Activated CD4-positive, alpha-beta T cell treated with anti-CD3 and anti-CD28 coated beads, Interleukin-2, amount 50 U/mL, for 4 hours (primary cell): Measurements from ENCODE around the gene NUDT21.
A peak's percentile ranks its signal among the peaks of the same experiment; 100 is the strongest.
"Not testable (repeated sequence)": the region's sequence is repeated elsewhere in the genome, so short reads cannot be mapped to it uniquely, and the experiment has no call there.

Experiments used
- DNase-seq, 2 experiments: peaks; one replicate each; pipeline ENCODE4 v3.0.0-alpha.2; 2020

The NUDT21 gene

DNA sequence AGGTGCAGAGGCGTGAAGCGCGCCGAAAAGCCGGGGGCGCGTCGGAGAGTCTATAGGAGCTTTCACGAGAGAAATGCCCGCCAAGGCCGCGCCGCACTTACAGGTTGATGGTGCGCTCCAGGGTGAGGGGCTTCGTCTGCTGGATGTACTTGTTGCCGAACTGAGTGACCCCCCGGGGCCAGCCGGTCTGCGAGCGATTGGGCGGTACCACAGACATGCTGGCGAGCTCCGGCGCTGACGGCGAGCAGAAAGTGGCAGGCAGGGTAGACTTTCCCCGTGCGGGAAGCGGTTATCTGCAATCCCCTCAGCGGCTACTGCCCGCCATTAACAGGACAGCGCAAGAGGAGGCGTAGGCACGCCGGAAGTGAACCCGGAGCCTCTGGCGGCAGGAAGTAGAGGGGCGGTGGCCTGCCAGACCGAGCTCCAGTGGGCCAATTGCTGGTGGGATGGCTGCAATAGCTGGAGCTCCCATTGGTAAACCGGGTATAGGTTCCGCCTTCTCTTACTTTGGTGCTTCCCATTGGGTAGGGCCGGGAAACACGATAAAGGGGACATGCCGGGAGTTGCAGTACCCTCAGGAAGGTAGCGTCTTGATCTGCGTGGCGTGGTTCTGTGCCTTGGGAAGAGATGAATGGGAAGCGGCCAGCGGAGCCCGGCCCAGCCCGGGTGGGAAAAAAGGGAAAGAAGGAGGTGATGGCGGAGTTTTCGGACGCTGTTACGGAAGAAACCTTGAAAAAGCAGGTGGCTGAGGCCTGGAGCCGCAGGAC is at the start of gene NUDT21, which contains the start of gene OGFOD1:
Gene NUDT21, minus strand, starts transcription at position 347 of the 767 bp plus-strand sequence. Its CDS starts 130 bp downstream, at position 217.
Gene OGFOD1, plus strand, starts transcription at position 569 of the 767 bp plus-strand sequence. Its CDS starts 59 bp downstream, at position 628.
- DNase-seq = peak; percentile 85 to 88

DNA sequence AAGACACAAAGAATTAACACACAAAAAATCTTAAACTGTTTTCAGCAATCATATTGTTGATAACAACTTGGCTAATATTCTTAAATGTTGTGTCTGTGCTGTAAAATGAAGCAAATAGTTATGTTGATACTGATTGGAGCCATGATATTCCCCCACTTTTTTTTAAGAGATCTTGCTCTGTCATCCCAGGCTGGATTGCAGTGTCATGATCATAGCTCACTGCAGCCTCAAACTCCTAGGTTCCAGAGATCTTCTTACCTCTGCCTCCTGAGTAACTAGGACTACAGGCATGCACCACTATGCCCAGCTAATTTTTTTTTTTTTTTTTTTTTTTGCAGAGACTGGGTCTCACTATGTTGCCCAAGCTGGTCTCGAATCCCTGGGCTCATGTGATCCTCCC is 42.7 kb upstream of the NUDT21 start:
- no peak for DNase-seq

DNA sequence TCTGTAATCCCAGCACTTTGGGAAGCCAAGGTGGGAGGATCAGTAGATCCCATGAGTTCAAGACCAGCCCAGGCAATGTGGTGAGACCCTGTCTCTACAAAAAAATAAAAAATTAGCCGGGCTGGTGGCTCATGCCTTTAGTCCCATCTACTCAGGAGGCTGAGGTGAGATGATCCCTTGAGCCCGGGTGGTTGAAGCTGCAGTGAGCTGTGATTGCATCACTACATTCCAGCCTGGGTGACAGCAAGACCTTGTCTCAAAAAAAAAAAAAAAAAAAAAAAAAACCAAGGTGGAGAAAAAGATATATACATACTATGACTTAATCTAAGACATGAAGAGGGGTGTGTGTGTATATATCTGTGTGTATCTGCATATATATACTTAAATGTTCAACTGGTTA is 42.0 kb upstream of the NUDT21 start:
- DNase-seq = no peak

DNA sequence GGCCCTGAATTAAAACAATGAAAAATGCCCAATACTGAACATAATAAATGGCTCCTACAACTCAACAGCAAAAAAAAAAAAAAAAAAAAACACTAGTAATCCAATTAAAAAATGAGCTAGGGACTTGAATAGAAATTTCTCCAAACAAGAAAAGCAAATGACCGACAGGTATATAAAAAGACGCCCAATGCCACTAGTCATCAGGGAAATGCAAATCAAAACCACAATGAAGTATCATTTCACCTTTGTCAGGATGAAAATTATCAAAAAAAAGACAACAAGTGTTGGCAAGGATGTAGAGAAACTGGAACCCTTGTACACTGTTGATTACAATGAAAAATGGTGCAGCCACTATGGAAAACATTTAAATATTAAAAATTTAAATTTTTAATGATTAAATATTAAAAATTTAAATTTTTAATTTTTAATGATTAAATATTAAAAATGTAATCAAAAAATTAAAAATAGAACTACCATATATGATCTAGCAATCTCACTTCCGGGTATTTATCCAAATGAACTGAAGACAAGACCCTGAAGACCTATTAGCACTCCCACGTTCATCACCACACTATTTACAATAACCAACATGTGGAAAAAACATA is 40.6 kb upstream of the NUDT21 start:
- no peak for DNase-seq

DNA sequence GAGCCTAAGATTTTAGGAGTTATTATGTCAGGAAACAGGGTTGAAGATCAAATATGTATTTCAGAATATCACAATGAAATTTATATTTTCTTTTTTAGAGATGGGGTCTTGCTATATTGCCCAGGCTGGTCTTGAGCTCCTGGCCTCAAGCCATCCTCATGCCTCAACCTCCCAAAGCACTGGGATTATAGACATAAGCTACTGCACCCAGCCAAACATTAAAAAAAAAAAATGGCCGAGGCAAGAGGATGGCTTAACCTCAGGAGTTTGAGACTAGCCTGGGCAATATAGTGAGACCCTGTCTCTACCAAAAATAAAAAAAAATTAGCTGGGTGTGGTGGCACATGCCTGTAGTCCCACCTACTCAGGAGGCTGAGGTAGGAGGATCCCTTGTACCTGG is 37.7 kb upstream of the NUDT21 start:
- not testable (repeated sequence) for DNase-seq

DNA sequence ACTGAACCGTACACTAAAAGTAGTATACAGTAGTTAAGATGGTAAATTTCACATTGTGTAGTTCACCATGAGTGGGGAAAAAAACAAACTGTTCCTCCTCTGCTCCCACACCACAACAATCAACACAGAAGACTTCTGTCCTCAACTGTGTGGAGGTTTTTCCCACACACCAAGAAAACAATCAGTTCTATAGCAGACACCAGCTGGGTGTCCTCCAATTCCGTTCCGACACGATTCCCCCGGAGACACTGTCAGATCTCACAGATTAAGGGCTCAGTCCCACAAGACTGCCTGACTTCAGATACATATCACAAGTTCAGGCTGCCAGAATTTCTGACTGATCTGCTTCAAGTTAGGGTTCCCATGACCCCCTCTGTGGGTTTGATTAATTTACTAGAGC is 36.9 kb upstream of the NUDT21 start:
- no peak for DNase-seq

DNA sequence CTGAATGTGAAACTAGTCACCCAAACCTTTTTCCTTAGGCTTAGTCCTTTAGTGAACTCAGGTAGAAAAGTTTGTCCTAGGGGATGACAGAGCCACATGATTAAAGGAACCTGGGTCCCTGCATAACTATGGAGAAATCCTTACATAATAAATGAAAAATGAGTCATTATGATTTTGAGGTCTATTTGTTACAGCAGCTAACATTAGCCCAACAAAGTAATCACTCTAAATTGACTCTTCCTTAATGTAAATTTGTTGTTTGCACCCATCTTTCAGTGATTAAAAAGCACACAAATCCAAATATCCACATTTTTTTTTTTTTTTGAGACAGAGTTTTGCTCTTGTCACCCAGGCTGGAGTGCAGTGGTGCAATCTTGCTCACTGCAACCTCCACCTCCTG is 32.3 kb upstream of the NUDT21 start:
- no peak for DNase-seq

DNA sequence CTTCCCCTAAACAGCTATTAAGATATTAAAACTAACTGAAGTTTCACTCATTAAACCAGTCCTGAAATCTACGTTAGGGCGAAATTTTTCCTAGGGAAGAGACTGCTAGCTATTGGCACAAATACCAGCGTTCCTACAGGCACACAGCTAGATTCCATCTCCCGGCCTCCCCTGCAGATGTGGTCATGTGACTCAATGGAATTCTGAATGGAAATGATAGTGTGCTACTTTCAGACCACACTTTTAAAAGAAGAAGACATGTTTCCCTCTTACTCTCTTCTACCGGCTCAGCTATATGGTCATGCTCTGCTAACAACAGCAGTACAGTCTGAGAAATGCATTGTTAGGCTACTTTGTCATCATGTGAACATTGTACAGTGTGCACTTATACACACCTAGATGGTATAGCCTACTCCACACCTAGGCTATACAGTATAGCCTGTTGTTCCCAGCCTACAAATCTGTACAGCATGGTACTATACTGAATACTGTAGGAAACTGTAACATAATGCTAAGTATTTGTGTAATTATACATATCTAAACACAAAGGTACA is 31.6 kb upstream of the NUDT21 start:
- DNase-seq = no peak

DNA sequence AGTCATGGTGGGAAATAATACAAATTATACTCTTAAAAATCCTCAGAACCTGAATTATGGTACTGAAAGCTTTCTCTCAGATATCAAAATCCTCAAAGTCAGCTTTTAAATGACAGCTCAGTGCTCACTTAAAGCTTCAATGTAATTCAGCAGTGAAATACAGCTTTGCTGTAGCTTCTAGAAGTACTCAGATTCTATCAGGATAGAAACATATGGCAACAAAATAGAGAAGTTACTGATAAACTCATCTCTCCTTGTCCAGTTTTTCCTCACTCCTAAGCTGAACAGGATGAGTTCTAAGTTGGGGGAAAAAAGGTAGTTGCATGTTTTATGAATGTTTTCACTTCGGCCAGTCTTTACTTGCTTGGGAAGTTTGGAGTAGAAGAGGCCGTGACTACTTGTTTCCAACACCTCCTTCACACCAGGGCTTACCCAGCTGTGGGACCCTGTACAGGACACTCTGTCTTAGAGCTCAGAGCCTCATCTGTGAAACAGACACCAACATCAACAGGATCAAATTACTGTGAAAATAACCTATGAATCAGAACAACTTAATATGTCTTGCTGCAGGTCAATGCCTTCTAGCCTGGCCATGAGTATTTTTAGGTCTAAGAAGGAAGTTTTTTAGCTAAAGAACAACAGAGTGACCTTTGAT is 30.5 kb upstream of the NUDT21 start:
- DNase-seq = no peak

DNA sequence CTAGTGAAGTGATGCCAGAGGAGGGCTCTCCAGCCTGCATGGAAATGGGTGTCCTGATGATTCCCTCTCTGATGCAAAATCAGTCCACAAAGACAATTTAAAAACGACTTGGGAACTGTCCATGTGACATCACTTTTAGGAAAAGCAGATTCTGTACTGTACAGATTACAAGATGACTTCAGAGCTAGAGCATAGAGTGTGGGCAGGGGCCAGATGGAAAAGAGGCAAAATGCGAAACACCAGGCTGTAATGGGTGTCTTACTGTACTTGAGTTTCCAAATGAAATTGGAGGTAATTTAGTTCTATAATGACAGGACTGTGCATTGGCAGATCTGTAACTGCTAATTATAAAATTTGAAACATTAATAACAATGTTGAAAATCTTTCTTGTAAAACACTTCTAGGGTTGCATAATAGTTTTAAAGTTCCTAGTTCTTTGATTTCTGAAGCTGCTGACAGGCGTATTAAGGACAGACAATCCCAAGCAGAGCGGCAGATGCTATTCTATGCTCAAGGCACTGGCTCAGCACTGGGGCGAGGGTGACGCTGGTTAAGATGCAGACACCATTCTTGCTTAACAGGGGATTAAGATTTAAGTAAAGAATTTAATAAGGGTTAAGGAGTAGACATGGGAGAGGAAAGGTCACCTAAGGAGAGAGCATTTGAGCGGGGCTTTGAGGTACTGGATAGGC is 29.8 kb upstream of the NUDT21 start:
- no peak for DNase-seq

DNA sequence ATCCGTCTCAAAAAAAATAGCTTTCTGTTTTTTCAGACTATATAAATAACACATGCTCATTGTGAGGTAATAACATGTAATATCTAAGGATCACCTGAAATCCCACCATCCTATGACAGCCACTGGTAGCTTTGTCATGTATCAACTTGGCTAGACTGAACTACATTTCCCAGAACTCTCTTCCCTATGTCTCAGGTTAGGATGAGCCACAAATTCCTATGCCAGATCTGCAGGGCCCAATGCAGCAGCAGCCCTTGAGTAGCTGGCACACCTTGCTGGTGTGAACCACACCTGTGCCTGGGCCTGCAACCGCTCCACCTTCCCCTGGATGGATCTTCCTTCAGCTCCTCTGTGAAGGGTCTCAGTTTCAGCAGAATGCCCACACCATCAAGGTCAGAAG is 28.3 kb upstream of the NUDT21 start:
- no peak for DNase-seq

DNA sequence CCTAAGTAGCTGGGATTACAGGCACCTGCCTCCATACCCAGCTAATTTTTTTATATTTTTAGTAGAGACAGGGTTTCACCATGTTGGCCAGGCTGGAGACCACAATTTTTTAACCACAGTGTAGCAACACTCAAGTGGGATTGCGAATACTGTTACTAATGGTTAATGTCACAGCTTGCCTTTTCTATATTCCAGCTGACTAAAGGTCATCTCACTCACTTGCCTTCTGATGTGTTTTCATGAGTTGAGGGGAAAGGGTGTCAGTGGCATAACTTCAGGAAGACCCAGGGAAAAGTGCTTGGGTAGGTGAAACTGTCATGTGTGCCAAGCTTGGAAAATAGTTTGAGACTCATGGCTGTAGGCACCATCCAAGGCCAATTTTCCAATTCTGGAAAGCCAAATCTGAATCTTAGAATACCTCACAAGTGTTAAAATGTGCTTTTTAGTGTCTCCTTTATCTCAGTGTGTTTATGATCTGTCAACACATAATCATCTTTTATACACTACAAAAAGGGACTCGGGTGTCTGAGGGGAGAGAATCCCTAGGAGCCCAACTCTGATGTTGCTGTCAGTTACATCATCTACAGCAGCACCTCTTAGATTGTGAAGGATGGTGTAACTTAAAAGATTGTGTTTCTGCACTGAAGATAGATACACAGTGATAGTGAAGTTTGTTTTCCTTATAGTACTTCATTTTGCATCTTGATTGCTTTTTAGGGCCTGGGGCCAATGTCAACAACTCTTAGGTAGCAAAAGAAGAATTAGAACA is 27.3 kb upstream of the NUDT21 start:
- no peak for DNase-seq

DNA sequence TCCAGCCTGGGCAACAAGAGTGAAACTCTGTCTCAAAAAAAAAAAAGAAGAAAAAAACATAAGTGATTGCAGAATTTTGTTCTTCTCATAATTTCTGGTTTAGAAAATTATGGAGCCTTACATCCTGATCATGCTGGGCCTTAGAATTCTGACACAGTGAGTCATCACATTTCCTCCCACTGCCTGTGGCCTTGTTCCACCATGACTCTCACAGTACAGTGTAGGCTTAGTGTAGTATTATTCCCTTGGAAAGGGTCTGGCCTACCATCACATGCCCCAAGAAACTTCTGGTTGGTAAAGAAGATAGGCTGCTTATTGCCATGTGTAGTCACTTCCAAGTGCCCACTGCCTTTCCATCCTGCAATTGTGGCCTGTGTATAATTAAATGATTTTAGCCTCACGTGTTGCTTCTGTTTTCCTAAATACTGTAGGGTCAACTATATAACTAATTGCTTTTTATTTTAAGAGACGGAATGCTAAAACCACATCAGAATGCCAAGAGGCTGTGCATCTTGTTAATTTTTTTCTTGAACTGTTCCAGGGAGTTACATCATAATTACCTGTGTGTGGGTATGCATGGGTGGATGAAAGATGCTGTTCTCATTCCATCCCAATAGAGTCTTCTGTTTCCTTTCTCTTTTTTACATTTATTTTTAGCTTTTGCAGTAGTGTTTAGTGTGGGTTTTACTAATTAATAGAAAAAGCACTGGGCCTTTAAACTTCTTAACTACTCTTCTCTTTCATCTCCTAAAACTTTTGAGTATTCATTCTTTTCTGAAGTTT is 26.2 kb upstream of the NUDT21 start:
- DNase-seq = peak in 1 of 2 experiments; percentile 9

DNA sequence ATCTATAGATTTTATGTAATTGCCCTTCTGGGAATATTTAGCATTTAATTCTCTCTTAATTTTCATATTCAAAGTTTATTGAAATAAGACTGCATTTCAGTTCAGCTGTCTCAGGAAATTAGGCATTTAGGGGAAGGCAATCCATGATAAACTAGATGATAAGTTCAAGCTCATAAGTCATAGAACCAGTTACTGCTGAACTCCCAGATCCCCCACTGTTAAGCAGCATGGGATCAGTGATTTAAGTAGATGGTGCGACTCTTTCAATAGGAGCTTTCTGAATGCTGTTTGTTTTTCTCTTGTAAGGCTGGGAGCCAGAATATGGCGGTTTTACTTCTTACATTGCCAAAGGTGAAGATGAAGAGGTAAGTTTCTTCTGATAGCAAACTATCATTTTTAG is 24.1 kb upstream of the NUDT21 start:
- no peak for DNase-seq

DNA sequence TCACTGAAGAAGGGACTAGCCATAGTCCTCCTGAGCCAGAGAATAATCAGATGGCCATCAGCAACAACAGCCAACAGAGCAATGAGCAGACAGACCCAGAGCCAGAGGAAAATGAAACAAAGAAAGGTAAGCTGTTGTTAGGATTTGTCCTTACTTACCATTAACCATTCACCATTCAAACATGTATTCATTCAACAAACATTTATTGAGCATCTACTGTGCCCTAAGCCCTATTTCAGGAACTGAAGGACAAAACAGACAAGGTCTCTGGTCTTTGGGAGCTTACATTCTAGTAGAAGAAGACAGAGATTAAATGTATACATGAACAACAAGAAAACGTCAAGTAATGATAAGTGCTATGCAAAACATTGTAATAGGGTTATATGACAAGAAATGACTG is 19.5 kb upstream of the NUDT21 start:
- DNase-seq = no peak

DNA sequence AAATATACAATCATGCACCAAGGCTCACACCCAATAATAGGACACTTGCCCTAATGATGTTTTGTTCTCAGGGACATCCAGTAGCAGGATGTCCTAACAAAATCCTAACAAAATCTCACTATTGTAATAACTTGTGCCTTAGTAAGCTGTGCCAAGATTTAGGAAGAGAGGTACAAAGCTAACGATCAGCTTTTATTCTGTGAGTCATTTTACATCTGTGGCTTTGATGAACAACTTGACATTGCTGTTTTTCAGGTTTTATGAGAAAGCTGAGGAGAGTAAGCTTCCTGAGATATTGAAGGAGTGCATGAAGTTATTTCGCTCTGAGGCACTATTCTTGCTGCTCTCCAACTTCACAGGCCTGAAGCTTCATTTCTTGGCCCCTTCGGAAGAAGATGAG is 19.1 kb upstream of the NUDT21 start:
- no peak for DNase-seq

DNA sequence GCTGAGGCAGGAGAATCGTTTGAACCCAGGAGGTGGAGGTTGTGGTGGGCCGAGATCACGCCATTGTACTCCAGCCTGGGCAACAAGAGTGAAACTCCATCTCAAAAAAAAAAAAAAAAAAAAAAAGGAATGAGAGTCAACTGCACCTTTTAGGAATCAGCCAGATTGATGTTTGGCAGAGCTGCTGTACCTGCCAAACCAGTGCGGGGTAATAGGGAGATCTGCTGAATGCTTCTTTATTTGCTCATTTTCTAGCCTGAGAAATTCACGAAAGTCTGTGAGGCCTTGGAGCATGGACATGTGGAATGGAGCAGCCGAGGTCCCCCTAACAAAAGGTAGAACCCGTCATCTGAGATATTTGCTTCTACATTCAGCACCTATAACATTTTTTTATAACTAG is 18.6 kb upstream of the NUDT21 start:
- DNase-seq = no peak

DNA sequence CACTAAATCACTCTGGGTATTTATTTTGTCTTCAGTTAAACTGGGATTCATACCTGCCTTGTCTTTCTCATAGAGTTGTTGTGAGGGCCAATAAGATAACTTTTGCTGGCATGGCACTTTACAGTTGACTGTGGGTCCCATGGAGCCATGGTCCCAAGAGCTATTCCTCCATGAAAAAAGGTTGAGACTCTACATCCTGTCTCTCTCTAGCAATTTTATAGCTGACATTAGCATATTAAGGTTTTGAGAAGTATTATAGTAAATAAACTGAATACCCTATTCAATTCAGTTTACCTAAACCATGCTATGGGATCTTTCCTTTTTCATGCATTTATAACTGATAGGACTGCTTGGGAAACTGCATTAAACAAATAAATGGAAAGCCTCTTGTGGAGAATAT is 17.7 kb upstream of the NUDT21 start:
- no peak for DNase-seq

DNA sequence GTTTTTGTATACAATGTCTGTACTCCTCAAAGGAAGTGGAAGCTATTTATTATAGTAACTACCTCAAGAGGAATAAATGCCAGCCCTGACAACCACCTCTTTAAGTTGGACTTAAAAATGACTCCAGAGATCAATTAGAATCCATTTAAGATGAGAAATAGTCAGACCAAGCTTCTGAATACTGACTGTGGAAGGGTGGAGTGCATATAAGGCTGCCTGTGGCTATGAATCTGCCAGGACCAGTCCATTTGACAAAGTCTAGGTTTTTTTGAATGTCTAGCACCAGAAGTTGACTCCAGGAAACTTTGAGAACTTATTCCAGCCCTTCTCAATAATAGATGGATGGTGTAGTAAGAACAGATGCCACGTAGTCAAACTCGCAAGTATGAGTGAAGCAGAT is 15.2 kb upstream of the NUDT21 start:
- no peak for DNase-seq

DNA sequence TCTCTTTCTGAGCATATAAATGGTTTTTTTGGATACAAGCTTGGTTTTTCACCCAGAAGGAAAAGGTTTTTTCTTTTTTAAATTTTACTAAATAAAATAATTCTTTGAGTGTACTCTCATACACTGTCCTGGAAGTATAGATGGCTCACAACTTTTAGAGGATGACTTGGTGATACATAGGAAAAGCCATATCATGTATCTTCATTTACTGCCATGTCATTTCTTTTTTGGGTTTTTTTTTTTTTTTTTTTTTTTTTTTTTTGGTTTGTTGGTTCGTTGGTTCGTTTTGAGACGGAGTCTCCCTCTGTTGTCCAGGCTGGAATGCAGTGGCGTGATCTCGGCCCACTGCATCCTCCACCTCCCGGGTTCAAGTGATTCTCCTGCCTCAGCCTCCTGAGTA is 12.0 kb upstream of the NUDT21 start:
- no peak for DNase-seq

DNA sequence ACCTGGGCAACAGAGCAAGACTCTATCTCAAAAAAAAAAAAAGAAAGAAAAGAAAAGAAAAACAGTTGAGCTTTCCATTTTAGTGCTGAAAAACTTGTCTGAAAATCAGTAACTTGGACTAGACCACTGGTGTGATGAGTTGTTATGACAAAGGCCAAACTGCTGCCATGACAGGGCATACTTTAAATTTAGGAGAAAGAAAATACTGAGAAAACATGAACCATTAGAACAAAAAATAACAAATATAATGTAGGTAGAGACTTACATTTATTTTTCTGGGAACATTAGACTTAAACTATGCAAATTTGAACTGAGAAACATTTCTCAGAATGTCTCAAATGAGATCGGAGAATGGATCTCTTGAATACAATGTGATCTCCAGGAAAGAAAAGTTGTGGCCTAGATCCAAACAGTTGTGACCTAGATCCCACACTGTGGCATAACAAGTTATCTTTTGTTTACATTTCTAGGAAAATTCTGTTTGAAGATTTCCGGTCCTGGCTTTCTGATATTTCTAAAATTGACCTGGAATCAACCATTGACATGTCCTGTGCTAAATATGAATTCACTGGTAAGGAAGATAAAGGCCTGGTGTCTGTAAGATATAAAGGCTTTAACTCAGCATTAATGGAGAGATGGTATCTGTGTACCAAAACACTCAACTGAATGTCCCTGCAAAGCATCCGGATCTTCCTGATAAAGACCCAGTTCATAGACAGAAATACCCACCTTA is 11.1 kb upstream of the NUDT21 start:
- no peak for DNase-seq
